DOHH2 (cell line): ENCODE data around the gene STK32C.

Experiments
- H3F3A ChIP-seq: fragments of 200-600 bp; sonication (generic), shearing (Covaris generic); 2 replicates; pipeline ENCODE4 v1.6.0; 2016; ENCODE audit warnings: antibody characterized with exemption, mild to moderate bottlenecking; ENCODE audit not compliant: control insufficient read depth, insufficient read depth
- H3K27ac ChIP-seq: fragments of 200-600 bp; sonication (generic); 2 replicates; pipeline ENCODE4 v1.5.1; 2014; ENCODE audit warnings: low read depth, mild to moderate bottlenecking, low read length, moderate library complexity
- H3K27me3 ChIP-seq: fragments of 200-600 bp; sonication (generic); 2 replicates; pipeline ENCODE4 v1.6.1; 2014; ENCODE audit warnings: mild to moderate bottlenecking, low read length, mixed read lengths; ENCODE audit not compliant: control insufficient read depth
- H3K36me3 ChIP-seq: fragments of 200-600 bp; sonication (generic); 2 replicates; pipeline ENCODE4 v1.6.1; 2014; ENCODE audit warnings: mild to moderate bottlenecking, low read length, moderate library complexity, mixed read lengths; ENCODE audit not compliant: control insufficient read depth
- H3K4me1 ChIP-seq: fragments of 200-600 bp; sonication (generic); 2 replicates; pipeline ENCODE4 v1.6.1; 2014; ENCODE audit warnings: mild to moderate bottlenecking, low read length, mixed read lengths; ENCODE audit not compliant: control insufficient read depth
- H3K4me2 ChIP-seq: fragments of 200-600 bp; sonication (generic); 2 replicates; pipeline ENCODE4 v1.6.0; 2014; ENCODE audit warnings: mild to moderate bottlenecking, low read length, moderate library complexity
- H3K4me3 ChIP-seq: fragments of 200-600 bp; sonication (generic); 2 replicates; pipeline ENCODE4 v1.5.1; 2014; ENCODE audit warnings: mild to moderate bottlenecking, low read length, mixed read lengths
- H3K79me2 ChIP-seq: fragments of 200-600 bp; sonication (generic); 2 replicates; pipeline ENCODE4 v1.6.1; 2014; ENCODE audit warnings: mild to moderate bottlenecking, low read length, mixed read lengths; ENCODE audit not compliant: control insufficient read depth
- H3K9me2 ChIP-seq: fragments of 200-600 bp; sonication (generic); replicated peaks from 2 replicates; pipeline ENCODE4 v1.6.1; 2014; ENCODE audit warnings: mild to moderate bottlenecking, low read length, mixed read lengths; ENCODE audit not compliant: control insufficient read depth
- H3K9me3 ChIP-seq: fragments of 200-600 bp; sonication (generic); 2 replicates; pipeline ENCODE4 v1.6.1; 2014; ENCODE audit warnings: antibody characterized with exemption, low read length, mixed read lengths; ENCODE audit not compliant: control insufficient read depth, insufficient read depth
- H4K20me1 ChIP-seq: fragments of 200-600 bp; sonication (generic); 2 replicates; pipeline ENCODE4 v1.6.0; 2014; ENCODE audit warnings: low read depth, mild to moderate bottlenecking, antibody characterized with exemption, low read length, moderate library complexity; ENCODE audit not compliant: control insufficient read depth, insufficient read depth
- CTCF ChIP-seq: fragments of 200-600 bp; sonication (generic); IDR thresholded peaks from one replicate; pipeline ENCODE4 v1.5.1; 2014; ENCODE audit warnings: antibody characterized with exemption, mild to moderate bottlenecking, low read depth, low read length; ENCODE audit not compliant: poor library complexity, severe bottlenecking
- EZH2phosphoT487 ChIP-seq: fragments of 200-600 bp; sonication (generic); IDR thresholded peaks from 2 replicates; pipeline ENCODE4 v1.6.1; 2017; ENCODE audit warnings: borderline replicate concordance, mild to moderate bottlenecking, antibody characterized with exemption, low read length, moderate library complexity, mixed read lengths

The STK32C gene

GRCh38 chr10:132277311-132277741, 30.4 kb downstream of the STK32C start:
- H3K27ac ChIP-seq = no peak overlapping the region
- H3K36me3 ChIP-seq = no peaks in the 10 kb centered on the region
- H3K9me3 ChIP-seq = no peaks in the 10 kb centered on the region
- no peak overlapping the region for H3K4me3 ChIP-seq
- H3K79me2 ChIP-seq = no peaks in the 10 kb centered on the region
- H4K20me1 ChIP-seq = no peaks in the 10 kb centered on the region
- H3K4me1 ChIP-seq = no peaks in the 10 kb centered on the region
- no peaks in the 10 kb centered on the region for H3K27me3 ChIP-seq
- no peak for TF ChIP-seq CTCF
- no peak for TF ChIP-seq EZH2phosphoT487
- no peaks in the 10 kb centered on the region for H3F3A ChIP-seq
- no peaks in the 10 kb centered on the region for H3K9me2 ChIP-seq
- H3K4me2 ChIP-seq = no peak overlapping the region

GRCh38 chr10:132276706-132277105, 31.0 kb downstream of the STK32C start:
- H3F3A ChIP-seq = no peaks in the 10 kb centered on the region
- no peaks in the 10 kb centered on the region for H4K20me1 ChIP-seq
- no peaks in the 10 kb centered on the region for H3K27me3 ChIP-seq
- no peaks in the 10 kb centered on the region for H3K9me2 ChIP-seq
- H3K4me2 ChIP-seq = no peak overlapping the region
- no peaks in the 10 kb centered on the region for H3K36me3 ChIP-seq
- no peaks in the 10 kb centered on the region for H3K79me2 ChIP-seq
- no peak overlapping the region for H3K4me3 ChIP-seq
- no peaks in the 10 kb centered on the region for H3K4me1 ChIP-seq
- no peaks in the 10 kb centered on the region for H3K9me3 ChIP-seq
- TF ChIP-seq EZH2phosphoT487 = no peak
- TF ChIP-seq CTCF = no peak
- no peak overlapping the region for H3K27ac ChIP-seq

- no peaks in the 10 kb centered on the region for H3F3A ChIP-seq
- H3K27me3 ChIP-seq = no peaks in the 10 kb centered on the region
- H3K9me2 ChIP-seq = no peaks in the 10 kb centered on the region
- no peaks in the 10 kb centered on the region for H3K79me2 ChIP-seq
- H3K9me3 ChIP-seq = no peaks in the 10 kb centered on the region
- no peaks in the 10 kb centered on the region for H3K36me3 ChIP-seq
- H3K27ac ChIP-seq = no peak overlapping the region
- no peaks in the 10 kb centered on the region for H3K4me1 ChIP-seq
- TF ChIP-seq CTCF (no peak), EZH2phosphoT487 (no peak)
- no peak overlapping the region for H3K4me3 ChIP-seq
- no peak overlapping the region for H3K4me2 ChIP-seq
- no peaks in the 10 kb centered on the region for H4K20me1 ChIP-seq
Observed at GRCh38 chr10:132276179-132276675, 31.5 kb downstream of the STK32C start.
